DMS 273 (cell line): ENCODE data around the gene PAK6.

ENCODE experiments used
- DNase-seq: peaks from one replicate; lab custom pipeline; 2025; ENCODE audit not compliant: unreplicated experiment; lab: John Stamatoyannopoulos, UW

Gene PAK6

DNA sequence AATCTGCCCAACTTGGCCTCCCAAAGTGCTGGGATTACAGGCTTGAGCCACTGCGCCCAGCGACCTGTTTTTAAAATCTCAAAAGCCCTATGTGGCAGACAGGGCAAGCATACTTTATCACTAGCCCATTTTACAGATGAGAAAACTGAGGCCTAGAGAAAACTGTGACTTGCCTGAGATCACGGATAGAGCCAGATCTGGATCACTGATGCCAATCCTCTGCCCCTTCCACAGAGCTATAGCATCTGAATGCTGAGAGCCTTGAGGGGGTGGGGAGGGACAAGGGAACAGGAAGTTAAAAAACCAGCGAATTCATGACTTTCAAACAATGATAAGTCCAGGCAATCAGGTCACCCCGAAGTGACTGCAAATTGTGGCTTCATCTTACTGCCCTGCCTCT, 36.7 kb downstream of the PAK6 start:
- DNase-seq = no peak

DNA sequence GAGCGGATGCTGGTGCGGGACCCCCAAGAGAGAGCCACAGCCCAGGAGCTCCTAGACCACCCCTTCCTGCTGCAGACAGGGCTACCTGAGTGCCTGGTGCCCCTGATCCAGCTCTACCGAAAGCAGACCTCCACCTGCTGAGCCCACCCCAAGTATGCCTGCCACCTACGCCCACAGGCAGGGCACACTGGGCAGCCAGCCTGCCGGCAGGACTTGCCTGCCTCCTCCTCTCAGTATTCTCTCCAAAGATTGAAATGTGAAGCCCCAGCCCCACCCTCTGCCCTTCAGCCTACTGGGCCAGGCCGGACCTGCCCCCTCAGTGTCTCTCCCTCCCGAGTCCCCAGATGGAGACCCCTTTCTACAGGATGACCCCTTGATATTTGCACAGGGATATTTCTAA, 37.1 kb downstream of the PAK6 start:
- DNase-seq = no peak

DNA sequence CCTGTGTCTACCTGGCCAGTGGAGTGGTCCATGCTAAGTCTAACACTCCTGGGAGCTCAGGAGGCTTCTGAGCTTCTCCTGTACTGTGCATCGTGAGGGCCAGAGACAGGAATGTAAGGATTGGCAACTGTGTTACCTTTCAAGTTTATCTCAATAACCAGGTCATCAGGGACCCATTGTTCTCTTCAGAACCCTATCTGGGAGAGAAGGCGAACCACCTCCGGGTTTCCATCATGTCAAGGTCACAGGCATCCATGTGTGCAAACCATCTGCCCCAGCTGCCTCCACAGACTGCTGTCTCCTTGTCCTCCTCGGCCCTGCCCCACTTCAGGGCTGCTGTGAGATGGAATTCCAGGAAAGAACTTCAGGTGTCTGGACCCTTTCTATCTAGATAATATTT, 38.1 kb downstream of the PAK6 start:
- DNase-seq = peak; percentile 33

DNA sequence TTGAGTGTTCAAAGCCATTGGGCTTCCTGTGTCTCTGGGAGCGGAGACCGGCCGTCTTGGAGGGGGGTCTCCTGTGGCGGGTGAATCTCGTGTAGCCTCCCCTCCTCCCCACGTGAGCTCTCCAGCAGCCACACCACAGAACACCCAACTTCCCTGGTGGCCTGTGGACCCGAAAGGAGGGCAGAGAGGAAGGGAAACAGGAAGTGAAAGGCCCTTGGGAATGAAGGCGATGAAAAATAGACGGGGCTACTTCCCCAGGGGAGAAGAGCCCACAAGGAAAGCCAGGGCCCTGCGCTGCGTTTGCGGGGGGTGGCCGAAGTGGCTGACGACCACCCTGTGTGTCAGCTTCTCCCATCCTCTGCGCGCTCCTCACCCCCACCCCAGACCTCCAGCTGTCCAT, 38.6 kb downstream of the PAK6 start:
- no peak for DNase-seq

DNA sequence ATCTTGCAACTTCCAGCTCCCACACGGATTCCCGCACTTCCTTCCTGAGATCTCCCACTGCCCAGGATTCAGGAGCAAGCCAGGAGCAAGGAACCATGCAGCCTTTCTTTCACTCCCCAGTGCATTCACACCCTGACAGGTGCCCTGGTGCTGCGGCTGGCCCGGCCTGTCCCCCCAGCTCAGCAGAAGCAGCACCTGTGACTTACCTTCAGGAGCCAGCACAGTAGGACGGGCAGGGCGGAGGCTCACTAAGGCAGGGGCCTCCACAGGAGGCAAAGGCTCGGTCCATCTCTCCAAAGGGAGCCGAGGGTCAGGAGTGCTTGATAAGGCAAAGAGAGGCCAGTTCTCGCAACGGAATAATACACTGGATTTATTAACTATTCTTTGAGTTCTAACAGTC, 39.2 kb downstream of the PAK6 start:
- no peak for DNase-seq

DNA sequence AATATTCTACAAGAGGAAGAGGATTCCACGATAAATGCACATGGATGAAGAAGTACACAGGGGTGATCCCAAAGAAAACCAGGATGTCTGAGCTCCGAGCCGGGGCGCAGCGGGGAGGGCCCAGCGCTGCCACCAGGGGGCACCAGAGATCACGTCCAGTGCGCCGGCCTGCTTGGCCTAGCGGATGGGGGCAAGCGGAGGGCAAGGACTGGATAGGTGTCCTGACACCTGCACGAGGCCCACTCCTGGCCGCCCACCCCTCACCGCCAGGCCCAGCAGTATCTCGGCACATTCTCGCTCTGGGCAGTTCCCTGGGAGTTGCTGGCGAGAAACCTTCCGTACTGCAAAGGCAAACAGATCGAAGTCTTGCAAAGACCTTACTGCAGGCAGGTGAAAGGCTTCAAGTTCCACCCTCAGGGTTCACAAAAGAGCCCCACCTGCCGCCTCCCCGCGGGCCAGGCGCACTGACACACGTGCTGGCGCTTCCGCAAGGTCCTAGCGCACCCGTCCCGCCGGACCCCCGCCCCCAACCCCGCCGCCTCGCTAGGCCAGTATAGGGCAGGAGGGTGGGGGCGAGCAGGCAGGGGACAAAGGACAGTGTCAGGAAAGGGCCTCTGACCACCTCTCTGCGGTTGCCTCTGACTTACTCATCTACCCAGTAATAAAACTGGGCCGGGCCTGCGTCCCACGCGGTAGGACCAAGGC, 40.7 kb downstream of the PAK6 start:
- DNase-seq = peak; percentile 69

DNA sequence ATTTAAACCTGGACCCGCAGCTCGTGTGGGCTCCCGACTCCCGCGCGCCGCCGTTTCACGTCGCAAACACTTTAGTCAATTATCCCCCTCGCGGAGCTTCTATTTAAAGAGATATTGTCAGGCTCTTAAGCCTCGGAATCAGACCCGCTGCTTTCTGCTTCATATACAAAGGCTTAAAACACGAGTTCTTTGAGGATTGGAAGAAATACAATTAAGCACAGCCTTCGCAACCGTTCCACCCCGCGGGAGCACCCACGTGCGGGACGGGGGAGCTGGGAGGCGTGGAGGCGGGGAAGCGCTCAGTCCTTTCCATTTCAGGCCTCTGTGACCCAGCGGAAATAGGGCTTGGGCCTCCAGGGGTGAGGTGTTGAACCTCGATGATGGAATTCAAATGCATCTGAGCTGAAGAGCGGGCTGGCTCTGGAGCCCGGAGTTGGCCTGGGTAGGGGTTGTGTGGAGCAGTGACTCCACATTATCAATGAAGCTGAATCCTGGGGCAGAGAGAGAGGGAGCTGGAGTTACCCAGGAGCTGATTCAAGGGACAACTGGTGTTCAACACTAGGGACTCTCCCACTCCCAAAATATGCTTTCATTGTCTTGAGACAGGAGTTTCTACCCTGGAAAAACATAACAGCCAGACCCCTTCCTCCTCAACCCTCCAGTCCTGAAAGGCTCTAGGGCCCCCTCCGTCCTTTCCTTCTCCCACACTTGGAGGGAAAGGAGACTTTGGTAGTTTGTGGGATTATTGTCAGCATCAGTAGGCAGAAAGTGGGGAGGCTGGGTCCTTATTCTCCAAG, 41.6 kb downstream of the PAK6 start:
- DNase-seq = no peak

DNA sequence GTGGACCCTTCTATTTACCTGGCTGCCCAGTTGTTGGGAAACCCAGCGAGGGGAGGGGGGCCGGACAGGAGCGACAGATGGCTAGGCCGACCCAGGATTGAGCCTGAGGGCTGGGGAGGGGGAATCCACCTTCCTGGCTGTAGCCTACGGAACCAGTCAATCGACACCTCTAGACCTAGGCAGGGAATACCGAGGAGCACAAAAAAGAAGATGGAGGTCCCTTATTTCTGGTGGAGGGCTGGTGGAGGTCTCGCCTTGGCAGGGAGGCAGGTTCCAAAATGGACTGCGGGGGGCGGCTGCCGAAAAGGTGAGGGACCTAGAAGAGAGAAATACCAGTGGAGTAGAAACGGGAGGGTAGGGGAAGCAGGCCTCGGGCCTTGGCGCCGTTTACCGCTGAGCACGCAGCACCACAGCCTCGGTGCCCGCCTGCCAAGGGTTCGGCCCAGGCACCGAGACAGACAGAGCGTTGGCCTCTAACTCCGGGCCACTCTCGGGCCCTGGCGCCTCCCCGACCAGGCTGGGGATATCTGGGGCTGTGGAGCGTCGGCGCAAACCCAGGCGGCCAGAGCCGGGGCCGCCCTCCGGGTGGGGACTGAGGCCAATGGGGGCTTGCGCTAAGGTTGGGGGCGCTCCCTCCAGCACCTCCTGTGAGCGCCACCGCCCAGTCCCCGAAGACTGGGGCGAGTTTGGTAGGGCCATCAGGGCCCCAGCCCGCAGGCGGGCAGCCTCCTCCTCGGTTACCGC, 42.4 kb downstream of the PAK6 start:
- DNase-seq = no peak

DNA sequence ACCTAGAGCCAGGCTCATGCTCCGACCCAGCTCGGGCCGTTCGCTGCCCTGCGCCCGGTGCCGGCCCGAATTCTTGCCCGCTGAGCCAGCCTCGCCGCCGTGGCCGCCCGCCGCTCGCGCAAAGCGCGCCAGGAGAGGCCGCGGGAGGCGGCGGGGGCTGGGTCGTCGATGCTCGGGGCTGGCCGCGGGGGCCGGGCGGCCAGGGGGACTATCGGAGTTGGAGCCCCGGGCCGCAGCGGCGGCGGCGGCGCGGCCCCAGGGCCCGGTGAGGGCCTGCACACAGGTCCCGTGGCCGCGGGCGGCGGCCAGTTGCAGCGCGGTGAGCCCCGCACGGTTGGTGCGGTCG, 42.9 kb downstream of the PAK6 start:
- no peak for DNase-seq

DNA sequence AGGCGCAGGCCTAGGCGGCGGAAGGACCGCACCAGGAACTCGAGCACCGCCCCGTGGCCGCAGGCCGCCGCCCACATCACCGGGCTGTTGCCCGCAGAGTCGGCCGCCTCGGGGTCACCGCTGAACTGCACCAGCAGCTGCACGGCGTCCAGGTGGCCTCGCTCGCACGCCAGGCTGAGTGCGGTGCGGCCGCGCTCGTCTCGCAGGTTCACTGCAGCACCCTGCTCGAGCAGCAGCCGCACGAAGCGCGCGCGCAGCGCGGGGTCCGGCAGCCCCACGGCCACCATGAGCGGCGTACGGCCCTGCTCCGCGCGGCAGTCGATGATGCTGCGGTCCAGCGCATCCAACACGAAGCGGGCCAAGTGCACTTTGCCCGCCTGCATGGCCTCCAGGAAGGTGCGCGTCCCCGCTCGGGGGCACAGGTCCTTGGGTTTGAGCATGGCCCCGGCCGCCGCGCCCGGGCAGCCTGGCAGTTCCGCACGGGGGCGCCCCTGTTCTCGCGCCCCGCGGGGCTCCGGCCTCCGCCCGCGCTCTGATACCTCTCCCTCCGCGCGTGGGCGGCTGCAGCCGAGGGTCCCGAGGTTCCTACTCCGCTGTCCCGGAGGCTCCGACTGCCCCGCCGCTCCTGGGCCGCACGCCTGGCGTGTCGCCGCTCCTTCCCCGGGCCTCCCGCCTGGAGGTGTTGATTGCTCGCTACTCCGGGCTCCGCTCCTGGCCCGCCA, 43.4 kb downstream of the PAK6 start:
- DNase-seq = peak; percentile 76

DNA sequence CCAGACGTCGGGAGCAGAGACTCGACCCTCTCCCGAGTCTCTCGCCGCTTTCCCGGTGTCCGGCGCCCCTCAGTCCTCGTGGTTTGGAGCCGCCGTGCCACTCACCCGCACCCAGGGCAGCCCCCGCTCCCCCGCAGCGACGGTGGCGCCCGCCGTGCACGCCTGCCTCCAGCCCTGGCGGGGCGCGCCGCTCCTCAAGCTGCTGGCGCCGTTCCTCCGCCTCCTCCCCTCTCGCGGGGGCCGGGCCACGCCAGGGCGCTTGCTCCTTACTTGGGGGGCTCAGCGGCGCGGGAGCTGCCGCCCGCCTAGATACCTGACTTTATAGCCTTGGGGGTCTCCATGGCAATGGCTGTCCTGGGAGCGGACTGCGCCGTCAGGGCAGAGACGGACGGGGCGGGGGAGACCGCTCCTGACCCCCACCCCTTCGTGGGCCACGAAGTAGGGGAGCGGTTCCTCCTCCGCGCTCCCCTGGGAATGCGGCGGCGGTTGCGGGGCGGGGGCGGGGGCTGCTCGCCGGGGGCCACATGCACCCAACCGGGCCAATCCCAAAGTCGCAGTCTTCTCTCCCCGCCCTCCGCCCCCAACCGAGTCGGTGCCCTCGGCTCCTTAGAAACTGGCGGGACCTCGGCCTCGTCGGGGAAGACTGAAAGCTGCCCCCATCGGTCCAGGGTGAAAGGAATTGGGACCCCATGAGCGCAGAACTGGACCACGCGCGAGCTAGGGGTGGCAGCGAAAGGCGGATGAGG, 44.2 kb downstream of the PAK6 start, which contains the start of gene ANKRD63:
Gene ANKRD63, minus strand, starts transcription at position 196 of the 746 bp plus-strand sequence. CDS start 478 bp downstream, outside the sequence.
- peak; percentile 72 for DNase-seq

DNA sequence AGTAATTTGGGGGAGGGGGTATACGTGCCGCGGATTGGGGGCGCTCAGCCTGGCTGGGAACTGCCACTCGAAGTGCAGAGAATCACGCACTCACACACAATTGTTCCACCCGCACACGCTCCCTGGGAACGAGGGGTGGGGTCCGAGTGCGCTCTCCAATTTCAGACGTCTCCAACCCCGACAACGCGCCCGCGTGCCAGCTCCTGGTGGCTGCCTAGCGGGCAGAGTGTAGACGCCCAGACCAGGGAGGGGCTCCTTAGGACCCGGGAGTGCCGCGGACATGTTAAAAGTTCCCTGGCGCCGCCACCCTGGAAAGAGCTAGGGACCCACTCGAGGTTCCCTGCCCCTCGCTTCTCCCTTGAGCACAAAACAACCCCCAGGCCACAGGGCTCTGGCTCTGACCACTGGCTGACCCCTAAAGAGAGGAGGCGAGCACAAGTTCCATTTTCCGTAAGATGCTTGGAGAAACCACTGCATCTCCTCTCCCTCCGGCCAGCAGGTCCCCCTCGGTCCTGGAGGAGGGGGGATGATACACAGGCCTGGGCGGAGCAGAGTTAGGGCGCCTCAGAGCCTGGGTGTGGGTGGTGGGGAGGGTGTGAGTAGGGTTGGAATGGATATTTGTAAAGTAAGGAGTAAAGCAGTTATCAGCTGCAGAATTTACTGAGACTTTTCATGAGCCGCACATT, 44.9 kb downstream of the PAK6 start:
- no peak for DNase-seq

DNA sequence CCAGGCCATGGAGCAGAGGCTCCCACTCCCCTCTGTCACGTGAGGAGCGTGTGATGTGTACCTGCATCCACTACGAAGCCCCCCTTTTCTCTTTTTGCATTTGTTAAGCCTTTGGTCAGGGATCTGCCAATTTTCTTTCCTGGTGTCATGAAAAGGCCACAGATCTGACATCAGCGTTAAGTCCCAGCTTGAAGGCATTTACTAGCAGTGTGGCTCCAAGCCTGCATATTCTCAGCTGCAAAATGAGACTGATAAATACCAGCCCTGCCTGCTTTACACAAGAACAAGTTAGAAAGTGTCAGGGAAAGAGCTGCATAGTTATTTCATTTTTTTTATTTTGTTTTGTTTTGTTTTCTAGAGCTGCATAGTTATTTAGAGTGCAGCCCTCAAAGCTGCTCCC, 46.3 kb downstream of the PAK6 start:
- DNase-seq = no peak

DNA sequence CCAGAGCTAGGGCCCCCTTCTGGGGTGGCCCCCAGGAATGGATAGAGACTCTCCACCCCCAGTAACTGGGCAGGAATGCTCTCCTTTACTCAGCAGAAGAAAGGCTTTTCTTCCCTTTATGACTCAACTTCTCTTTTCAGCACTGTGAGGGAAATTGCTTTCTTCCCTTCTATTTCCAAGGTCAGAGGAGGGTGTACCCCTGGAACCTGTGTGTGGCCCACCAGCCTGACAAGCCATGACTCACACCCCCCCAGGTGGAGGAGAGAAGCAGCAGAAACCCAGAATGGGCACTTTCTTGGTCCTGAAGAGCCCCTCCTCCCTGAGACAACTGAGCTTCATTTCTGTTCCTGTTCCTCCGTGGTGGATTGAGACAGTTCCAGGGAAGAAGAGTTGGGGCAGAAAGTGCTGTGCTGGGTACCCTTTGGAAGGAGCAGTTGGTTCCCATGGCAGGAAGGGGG, 46.7 kb downstream of the PAK6 start:
- no peak for DNase-seq

DNA sequence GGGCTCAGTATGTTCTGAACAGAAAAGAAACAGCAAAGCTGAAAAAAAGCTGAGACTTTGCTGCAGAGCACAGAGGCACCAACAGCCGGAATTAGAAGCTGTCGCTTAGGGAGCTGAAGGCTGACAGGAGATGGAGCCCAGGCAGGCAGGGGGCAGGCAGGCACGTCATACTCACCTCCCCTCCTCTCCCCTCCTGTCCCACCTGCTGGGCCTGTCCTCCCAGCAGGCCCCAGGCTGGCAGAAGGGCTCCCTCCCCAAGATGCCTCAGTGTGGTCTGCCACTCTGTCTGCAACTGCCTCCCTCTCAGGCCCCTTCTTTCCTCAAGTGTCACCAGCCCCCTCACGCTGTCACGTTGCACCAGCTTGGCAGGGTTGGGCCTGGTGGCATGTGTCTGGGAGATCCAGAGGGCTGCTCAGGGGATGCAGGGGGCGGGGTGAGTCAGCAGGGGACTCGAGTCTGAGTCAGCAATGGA, 47.2 kb downstream of the PAK6 start:
- DNase-seq = peak; percentile 29

DNA sequence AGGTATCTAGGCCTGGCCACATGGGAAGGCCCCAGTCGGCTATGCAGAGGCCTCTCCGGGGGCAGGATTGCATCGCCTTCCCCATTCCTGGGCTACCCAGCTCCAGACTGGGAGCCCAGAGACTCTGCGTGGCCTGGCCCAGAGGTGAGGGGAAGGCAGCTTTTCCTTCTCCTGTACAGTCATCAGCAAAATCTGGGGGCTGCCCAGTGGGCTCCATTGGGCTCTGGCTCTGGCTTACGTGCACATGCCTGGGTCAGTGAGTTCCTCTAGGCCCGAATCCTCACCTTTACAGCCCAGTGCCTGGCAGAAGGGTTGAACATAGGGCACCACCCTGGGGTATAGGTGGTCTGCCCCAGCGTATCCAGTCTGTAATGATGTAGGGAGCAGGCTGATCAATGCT, 47.9 kb downstream of the PAK6 start:
- DNase-seq = no peak

DNA sequence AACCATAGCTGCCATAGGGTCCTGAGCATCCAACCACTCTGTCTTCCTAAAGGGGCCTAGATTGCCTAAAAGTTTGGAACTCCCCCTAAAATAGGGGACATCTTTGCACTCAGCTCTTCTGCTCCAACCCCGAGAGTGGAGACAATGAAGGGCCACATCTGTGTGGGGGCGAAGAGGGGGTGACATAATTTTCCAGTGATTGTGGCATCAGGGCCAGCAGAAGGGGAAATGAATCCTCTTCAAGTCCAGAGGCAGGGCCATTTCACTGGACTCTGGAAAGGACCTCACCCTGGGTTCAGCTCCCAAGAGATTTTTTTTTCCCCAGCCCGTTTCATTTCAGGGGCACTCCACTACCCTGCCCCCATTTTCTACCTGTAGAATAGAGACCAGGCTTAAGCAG, 48.6 kb downstream of the PAK6 start:
- DNase-seq = no peak

DNA sequence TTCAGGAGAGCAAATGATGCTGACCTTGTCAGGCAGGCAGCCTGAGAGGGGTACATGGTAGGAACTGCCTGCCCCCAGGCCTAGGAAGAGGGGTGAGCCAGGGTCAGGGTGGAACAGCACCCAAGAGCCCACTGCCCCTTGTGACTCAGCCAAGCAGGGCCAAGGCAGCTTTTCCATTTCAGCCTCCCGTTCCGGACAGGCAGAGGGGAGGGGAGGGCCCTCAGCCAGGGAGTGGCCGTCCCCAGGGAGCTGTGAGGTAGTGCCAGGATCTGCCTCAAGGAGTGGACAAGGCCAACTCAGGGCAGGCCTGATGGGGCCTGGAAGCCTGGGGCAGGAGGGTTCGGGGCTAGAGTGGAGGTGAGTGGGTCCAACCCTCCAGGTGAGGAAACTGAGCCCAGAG, 49.1 kb downstream of the PAK6 start:
- DNase-seq = no peak

DNA sequence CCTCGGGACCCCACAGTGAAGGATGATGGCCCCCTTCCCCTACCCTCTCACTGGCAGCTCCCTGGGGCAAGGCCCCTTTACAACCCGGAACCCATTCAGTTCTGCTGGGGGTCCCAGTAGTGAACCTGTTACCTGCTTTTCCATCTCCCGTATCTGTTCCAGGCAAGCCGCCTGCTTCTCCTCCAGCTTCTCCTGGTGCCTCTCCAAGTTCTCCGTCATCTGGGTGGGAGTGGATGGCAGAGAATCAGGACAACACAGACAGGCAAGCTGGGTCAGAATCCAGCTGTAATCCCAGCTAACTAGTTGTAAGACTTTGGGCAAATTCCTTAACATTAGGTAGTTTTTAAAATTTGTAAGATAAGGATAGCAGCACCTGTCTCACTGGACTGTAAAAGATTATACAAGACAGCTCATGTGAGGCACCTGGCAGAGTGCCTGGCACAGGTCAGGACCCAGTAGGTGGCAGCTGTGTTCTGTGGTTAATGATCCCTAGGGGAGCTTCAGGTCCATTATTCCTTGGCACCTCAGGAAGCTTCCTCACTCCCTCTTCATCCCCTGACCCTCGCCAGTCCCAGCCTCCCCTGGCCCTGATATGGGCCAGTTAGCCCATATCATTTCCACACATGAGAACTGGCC, 50.4 kb downstream of the PAK6 start:
- peak; percentile 56 for DNase-seq
